Measurements from ENCODE around the gene DAPK3.

Gene DAPK3

DNA sequence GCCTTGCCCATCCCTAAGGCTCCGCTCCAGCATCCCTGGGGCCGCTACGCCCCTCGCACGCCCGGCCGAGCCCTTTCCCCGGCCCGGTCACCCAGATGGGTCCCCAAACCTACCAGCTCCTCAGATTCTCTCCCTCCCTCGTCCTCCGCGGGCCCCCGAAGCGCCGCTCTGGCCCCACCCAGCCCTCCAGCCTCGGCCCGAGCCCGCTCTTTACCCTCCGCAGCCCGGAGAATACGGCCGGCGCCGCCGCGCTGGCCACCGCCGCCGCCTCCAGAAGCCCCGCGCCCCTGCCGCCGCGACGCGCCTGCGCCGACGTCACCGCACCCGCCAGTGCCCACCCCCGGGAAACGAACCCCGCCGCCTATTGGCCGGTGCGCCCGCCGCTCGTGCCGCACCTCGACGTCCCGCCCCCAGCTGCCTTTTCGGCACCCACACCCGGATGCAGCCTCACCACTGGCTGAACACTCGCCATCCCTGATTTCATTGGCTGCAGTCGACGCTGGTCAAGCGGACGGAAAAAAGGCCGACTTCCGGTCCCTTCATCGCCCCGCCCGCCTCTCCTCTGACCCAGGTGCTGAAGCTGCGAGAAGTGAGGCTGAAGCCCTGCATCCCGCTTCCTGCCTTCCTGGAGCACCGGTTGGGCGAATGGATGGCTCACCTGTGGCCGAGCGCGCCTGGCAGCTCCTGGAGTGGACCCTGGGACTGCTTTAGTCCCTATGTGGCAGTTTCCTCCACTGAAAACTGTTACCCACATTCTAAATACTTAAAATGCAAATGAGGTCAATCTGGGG lies at the start of gene DAPK3:
Gene DAPK3, minus strand, starts transcription at position 292 of the 791 bp plus-strand sequence. CDS start 1,364 bp downstream, outside the sequence.
- H3K4me3 ChIP-seq (replicated peaks in 1 of 2; ENCODE audit: low read depth in 2 of 2, low read length in 2 of 2): peak within 1 kb of the TSS; percentile 87 to 99
- DNase-seq (ENCODE audit: low read depth in 2 of 2): peak; percentile 98
- no peak for TF ChIP-seq CTCF (IDR thresholded peaks at IDR 0.05; ENCODE audit: low read depth, low read length)

DNA sequence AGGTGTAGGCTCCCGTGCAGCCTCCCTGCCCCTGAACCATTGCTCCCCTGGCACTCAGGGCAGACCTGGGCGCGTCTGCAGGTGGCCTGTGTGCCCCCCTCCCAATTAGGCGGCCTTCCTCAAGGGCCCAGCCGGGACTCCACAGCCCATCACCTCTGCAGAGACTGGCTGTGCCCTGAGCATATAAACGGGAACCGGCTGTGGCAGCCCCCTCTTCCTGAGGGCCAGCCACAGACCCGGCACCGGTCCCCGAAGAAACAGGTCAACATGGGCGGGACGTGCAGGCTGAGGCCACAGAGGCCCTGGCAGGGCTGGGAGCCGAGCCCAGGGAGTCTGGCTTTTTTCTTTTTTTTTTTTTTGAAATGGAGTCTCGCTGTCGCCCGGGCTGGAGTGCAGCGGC lies 48.7 kb upstream of the DAPK3 start:
- no peak for TF ChIP-seq CTCF (IDR thresholded peaks at IDR 0.05; ENCODE audit: low read depth, low read length)
- H3K4me3 ChIP-seq (replicated peaks in 1 of 2; ENCODE audit: low read depth in 2 of 2, low read length in 2 of 2): no peak overlapping the region
- no peak for DNase-seq (ENCODE audit: low read depth in 2 of 2)

DNA sequence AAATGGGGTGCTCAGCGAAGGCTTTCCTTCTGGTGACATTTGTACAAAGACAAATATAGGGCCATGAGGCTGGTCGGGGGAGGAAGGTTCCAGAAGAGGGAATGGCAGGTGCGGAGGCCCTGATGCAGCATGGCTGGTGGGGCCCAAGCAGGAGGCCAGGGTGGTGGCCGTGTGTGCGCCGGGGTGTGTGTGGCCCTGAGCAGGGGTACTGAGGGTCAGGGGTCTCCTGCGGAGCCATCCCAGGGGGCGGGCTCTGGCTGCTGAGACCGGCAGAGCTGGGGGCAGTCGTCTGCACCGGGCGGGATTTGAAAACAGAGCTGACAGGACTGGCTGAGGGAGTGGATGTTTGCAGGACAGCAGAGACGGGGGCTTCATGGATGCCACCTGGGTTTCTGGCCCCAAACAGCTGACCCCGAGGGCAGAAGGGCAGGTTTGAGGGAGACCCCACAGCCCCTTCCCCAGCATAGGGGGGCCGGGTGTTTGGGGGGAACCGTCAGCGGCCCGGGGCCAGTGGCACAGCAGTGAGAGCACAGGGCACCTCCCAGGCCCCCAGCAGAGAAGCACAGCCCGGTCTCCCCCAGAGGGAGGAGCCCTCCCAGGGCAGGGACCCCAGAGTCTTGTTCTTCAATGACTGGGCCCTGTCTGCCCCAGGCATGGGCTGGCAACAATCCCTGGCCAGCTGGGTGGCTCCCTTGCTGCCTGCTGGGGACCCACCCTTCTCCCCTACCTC lies 48.0 kb upstream of the DAPK3 start:
- no peak overlapping the region for H3K4me3 ChIP-seq (replicated peaks in 1 of 2; ENCODE audit: low read depth in 2 of 2, low read length in 2 of 2)
- no peak for DNase-seq (ENCODE audit: low read depth in 2 of 2)
- TF ChIP-seq CTCF (IDR thresholded peaks at IDR 0.05; ENCODE audit: low read depth, low read length): no peak

DNA sequence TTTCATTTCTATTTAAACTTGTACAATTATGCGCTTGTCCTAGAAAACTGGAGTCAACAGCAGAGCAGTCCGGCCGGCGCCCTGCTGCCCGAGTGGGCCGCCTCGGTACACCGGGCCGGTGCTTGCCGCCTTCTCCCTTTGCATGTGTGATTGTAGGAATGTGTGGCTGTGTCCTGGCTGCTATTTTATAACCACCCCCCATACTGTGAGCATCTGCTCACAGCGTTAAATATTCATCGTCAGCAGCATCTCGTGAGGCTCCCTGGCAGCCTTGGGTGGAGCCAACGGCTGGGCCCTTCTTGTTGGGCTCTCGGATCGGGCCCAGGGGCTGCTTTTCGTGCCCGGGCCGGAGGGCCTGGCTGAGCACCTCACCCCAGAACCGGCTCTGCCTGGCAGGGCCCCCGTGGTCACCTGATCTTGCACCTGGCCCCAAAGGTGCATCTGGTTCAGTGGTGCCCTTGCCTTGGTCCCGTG lies 47.3 kb upstream of the DAPK3 start:
- no peak for DNase-seq (ENCODE audit: low read depth in 2 of 2)
- H3K4me3 ChIP-seq (replicated peaks in 1 of 2; ENCODE audit: low read depth in 2 of 2, low read length in 2 of 2): no peak overlapping the region
- no peak for TF ChIP-seq CTCF (IDR thresholded peaks at IDR 0.05; ENCODE audit: low read depth, low read length)

DNA sequence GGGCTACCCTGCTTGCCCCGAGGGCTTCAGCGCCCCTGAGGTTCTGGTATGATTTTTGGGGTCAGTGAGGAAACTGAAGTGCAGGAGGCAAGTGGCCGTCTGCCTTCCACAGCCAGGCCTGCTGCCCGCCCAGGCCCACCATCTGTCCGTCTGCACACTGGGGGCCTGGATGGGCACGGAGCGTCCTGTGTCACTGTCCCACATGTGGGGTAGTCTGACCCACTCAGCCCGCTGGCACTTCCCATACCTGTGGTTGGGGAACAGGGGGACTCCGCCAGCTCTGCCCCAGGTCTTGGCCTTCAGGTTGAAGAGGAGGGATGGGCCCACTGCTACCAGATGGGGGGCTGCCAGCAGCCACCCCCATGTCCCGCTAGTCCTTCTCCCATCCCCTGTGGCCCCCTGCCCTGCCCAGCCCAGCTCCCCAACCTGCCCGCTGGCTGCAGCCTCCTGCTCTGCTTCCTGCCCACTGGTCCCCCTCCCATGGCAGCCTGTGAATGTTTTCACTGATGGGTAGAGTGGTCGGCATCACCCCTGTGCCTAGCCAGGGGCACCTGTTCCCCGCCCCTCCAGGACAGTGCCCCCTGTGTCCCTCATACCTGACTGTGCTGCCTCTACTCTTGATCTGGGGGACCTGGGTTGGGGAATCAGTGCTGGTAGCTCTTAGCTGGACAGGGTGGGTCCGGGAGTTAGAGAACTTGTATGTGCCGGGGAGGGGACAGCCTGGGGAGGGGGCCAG lies 46.2 kb upstream of the DAPK3 start:
- H3K4me3 ChIP-seq (replicated peaks in 1 of 2; ENCODE audit: low read depth in 2 of 2, low read length in 2 of 2): no peak overlapping the region
- no peak for DNase-seq (ENCODE audit: low read depth in 2 of 2)
- TF ChIP-seq CTCF (IDR thresholded peaks at IDR 0.05; ENCODE audit: low read depth, low read length): no peak

DNA sequence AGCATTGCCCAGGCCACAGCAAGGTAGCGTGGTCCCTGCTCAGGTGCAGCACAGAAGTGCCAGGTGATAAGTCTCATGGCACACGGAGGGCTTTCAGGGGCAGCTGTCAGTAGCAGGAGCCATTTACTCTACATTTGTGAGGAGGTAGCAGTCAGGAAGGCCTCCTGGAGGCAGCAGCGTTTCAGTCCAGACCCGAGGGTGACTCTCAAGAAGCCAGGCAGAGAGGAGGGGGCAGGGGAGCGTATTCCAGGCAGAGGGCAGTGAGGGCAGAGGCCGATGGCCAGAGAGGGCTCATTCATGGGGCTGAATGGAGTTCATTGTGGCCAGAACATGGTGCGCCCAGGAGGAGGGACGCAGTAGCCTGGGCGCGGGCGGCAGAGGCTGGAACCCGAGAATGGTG lies 45.6 kb upstream of the DAPK3 start:
- no peak overlapping the region for H3K4me3 ChIP-seq (replicated peaks in 1 of 2; ENCODE audit: low read depth in 2 of 2, low read length in 2 of 2)
- DNase-seq (ENCODE audit: low read depth in 2 of 2): no peak
- no peak for TF ChIP-seq CTCF (IDR thresholded peaks at IDR 0.05; ENCODE audit: low read depth, low read length)
